DND-41 (cell line): ENCODE results near the gene PTGER1.

ENCODE experiments used
- CTCF ChIP-seq: IDR thresholded peaks from 2 replicates; pipeline ENCODE4 v1.5.1; 2012; ENCODE audit warnings: borderline replicate concordance, low read length, moderate library complexity, mild to moderate bottlenecking; ENCODE audit not compliant: poor library complexity, severe bottlenecking; ENCODE audit errors: extremely low read depth
- EZH2 ChIP-seq: IDR thresholded peaks from 3 replicates; pipeline ENCODE4 v1.6.1; 2012; ENCODE audit warnings: borderline replicate concordance, low read depth, mild to moderate bottlenecking, moderate library complexity, low read length, inconsistent platforms; ENCODE audit not compliant: severe bottlenecking

DNA sequence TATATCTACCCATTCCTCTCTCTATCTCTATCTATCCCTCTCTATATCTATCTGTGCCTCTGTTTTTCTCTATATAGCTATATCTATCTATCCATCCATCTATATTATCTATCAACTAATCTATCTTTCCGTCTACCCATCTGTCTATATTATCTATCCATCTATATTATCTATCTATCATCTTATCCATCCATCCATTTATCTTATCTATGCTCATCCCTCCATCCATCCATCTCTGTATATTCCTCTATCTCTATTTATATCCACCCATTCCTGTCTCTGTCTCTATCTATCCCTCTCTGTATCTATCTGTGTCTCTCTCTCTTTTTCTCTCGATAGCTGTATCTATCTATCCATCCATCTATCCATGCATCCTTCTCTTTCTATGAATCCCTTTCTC, 14.2 kb downstream of the PTGER1 start:
- no peak for TF ChIP-seq EZH2
- no peak for TF ChIP-seq CTCF
